HG03342 (cell line): ENCODE measurements around the gene PACS1.

ENCODE experiments used
- ATAC-seq: cut with Tn5 transposase; IDR thresholded peaks from one replicate; pipeline ENCODE4 v1.9.1; 2021; ENCODE audit warnings: mild to moderate bottlenecking, moderate library complexity; ENCODE audit not compliant: unreplicated experiment

The PACS1 gene

DNA sequence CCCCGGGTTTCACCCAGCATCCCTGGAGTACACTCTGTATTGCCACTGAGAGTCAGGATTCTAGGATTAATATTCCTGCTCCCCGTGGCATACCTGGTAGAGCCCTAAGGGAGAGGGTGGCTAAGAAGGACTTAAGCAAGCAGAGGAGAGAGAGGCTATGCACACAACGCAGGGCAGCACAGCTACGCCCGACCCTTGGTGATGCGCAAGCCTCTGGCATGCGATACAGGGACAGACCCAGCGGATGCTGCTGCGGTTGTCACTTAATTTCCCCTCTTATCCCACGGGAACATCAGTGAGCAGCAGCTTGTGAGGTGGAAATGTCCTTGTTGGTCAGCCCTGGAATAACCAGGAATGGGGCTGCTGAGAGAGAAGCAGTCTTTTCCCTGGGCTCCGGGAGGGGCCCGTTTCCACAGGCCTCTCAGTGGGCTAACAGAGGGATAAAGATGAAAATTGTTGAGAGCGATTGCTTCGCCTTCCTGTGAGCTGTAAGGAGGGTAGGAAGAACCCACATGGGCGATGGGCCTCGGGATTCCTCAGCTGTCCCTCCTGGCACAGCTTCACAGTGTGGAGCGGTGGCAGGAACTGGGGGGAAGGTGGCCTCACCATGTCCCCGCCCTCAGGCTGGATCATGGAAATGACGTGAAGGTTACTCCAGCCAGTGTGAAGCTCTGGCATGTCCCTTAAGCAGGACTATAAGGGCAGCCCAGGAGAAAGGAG is 149.9 kb downstream of the PACS1 start:
- ATAC-seq: no peak

- ATAC-seq: no peak
These were observed 150.5 kb downstream of the PACS1 start for GRCh38 chr11:66220566-66220935.

DNA sequence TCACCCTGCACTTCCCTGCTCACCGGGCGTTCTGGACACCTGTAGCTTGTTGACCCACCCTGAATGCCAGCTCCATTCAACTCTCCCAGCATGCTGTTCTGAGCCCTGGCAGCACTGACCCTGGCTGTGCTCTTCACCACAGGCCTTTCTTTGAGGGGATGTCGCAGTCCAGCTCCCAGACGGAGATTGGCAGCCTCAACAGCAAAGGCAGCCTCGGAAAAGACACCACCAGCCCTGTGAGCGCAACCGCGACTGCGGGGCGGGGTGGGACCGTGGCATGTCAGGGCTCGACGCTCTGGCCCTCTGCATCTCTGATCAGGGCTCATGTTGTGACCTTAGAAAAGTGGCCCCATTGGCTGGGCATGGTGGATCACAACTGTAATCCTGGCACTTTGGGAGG is 150.9 kb downstream of the PACS1 start:
- no peak for ATAC-seq

GRCh38 chr11:66221726-66222236 is 151.7 kb downstream of the PACS1 start:
- no peak for ATAC-seq

DNA sequence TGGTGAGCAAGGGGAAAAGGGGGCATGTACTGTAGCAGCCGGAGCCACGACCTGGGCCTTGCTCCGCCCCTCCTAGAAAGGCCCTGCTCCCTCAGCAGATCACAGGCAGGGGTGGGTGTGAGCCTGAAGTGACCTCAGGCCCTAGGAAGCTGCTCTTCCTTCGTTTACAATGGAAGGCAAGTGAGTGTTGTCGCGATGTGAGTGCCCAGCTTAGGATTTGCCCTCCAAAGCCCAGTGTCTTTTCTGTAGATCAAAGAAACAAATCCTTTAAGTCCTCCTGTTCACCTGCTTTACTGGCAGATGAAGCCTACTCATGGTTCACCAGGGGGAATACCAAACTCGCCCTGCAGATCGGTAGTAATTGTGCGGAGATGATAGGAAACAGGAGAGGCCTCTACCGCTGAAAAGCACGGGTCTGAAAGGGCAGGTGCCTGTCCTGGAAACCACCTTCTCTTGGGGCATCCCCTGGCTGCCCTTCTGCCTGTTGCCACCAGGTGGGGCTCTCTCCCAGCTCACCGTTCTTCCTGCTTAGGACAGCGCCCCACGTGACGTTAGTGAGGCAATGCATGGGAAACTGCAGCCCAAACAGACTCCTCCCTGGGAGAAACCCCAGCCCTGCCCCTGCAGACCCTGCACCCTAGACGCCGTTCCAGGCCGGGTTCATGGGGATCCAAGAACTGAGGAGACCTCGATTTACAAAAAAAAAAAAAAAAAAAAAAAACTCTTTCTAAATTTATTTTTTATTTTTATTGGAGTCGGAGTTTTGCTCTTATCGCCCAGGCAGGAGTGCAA is 152.5 kb downstream of the PACS1 start:
- peak; percentile 79 for ATAC-seq

DNA sequence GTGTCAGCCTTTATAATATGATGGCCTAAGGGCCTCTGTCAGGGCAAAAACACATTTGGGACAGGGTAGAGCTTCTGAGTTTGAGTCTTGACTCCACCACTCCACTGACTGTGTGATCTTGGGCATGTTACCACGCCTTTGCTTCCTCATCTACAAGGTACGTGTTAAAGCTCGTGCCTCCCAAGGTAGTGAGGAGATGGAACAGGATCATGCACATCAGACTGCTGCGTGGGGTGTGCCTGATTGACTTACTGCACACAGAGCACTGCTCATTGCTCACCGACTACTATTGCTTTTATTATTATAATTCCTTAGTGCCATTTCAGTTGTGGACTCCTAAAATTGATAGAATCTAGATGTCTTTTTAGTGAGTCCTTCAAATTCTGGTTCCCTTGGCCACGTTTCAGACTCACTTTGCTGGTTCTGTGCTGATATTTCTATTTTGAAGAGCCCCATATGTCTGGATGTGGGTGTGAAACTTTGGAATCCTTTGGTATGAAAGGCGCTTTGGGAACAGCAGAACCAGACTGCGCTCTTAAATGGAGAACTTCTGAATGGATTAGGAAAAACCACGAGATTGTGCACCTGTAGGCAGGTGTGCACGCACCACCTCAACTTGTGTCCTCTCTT is 154.3 kb downstream of the PACS1 start:
- ATAC-seq: no peak

GRCh38 chr11:66225066-66225465 is 155.0 kb downstream of the PACS1 start:
- no peak for ATAC-seq

DNA sequence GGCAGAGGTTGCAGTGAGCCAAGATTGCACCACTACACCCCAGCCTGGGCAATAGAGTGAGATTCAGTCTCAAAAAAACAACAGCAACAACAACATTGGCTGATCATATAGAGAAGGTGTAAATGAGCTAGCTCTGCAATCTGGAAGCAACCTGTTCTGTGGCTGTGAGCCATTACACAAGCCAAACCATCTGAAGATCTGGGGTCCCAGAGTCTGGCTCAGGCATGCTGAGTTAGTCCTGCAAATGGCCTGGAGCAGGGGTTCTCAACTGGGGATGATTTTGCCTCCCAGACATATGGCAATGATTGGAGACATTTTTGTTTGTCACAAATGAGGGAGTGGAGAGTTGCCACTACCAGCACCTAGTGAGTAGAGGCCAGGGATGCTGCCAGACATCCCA is 156.0 kb downstream of the PACS1 start:
- no peak for ATAC-seq

DNA sequence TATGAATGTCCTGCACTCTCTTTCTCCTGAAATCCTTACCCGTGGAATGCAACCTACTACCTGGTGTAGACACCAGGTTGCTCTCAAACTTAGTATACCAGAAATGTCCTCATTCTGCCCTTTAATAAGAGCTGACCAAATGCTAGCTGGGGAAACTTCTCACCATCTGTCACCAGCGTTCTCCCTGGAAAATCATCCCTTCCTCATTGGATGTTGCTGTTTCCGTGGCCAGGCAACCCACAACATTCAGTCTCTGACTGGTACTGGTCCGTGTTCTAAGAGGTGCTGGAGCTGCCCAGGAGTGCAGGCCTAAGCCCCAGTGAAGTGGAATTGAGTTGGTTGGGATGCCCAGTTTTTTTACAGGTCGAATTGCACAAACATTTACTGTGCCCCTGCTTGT is 157.6 kb downstream of the PACS1 start:
- no peak for ATAC-seq

DNA sequence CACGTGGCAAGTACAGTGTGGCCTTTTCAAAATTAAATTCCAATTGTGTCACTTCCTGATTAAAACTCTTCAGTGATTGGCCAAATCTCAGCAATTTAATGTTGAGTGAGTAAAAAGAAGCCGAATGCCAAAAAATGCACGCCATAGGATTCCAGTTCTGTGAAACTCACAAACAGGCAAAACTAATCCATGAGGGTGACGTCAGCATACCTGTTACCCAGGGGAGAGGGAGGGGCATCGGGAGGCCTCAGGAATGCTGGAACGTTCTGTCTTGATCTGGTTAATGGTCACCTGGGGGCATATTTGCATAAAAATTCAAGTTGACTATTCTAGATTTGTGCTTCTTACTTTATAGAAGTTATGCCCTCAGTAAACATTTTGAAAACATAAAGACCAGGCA is 158.4 kb downstream of the PACS1 start:
- ATAC-seq: no peak

- ATAC-seq: no peak
These were observed 160.1 kb downstream of the PACS1 start for GRCh38 chr11:66230156-66230555.

GRCh38 chr11:66230978-66231377 is 160.9 kb downstream of the PACS1 start:
- ATAC-seq: no peak

- no peak for ATAC-seq
These were observed 161.5 kb downstream of the PACS1 start for GRCh38 chr11:66231561-66231960.

- no peak for ATAC-seq
These were observed 162.7 kb downstream of the PACS1 start for GRCh38 chr11:66232769-66233168.

- ATAC-seq: no peak
These were observed 163.2 kb downstream of the PACS1 start for GRCh38 chr11:66233301-66233700.

DNA sequence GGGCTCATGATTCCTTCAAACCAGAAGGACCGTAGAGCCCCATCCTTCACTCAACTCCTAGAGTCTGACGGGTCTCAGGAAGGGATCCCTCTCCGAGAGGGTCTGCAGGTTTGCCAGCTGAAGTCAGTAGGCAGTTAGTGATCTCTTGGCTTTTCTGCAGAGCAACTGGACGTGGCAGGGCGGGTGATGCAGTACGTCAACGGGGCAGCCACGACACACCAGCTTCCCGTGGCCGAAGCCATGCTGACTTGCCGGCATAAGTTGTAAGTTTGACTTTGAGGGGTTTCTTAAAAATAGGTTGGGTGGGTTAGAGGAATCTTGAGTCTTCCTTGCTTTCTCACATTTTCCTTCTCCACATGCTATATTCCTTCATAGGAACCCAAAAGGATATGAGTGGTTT is 165.1 kb downstream of the PACS1 start:
- ATAC-seq: no peak

- no peak for ATAC-seq
These were observed 167.8 kb downstream of the PACS1 start for GRCh38 chr11:66237867-66238266.

GRCh38 chr11:66238786-66239413 is 168.8 kb downstream of the PACS1 start:
- no peak for ATAC-seq

DNA sequence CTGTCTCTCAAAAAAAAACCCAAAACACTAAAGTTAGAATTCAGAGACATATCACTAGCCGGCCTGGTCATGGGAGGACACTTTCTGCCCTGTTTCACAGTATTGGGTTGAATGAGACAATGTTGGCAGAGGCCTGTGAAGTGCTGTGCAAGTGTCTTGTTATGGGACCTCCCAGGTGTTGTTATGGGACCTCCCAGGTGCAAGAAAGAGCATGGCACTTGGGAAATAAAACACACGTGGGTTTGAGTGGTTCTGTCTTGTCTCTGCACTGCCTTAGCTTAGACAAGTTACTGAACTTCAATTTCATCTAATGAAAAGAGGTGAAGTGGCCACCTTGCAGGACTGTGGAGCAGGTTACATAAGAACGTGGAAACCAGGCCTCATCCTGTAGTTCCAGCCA is 169.4 kb downstream of the PACS1 start:
- ATAC-seq: no peak

DNA sequence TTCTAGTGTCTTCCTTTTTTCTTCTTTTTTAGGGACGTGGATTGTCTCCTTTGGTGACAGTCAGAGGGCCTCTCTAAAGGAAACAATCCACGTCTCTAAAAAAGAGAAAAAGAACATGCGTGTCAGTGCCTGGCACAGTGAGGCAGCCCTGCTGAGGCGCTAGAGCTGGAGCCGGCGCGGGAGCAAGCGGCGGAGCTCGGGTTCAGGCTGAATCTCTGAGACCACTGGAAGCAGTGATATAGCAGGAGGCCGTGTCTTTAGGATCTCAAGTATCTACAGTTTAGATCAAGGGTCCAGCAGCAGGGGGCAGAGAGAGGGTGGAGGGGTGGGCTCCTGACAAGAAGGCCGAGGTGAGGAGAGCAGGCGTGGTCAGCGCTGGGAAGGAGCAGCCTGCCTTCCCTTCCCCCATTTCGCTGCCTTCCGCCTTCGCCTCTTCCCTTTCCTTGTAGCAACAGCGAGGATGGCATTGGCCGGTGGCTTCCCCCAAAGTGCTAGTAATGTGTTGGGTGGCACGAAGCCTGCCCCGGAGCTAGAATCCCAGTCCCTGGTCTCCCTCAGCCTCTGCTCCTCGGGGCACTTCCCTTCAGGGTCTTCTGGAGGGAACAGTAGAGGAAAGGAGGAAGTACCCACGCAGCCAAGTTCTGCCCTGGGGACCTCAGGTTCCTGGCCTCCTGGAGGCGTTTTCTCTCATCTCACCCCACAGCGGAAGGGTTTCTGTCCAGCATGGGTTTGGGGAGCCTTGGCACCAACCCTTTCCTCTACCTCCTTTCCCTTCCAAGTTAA is 170.1 kb downstream of the PACS1 start:
- ATAC-seq: no peak

- no peak for ATAC-seq
These were observed 170.7 kb downstream of the PACS1 start for GRCh38 chr11:66240781-66241136.
